KMS-11 (cell line): ENCODE results near the gene FZD4.

ENCODE experiments used
- H2AFZ ChIP-seq: fragments of 200-600 bp; sonication (generic); 2 replicates; pipeline ENCODE4 v1.6.1; 2016; ENCODE audit warnings: antibody characterized with exemption, mixed run types, low read depth
- H3K27ac ChIP-seq: fragments of 200-600 bp; sonication (generic); 2 replicates; pipeline ENCODE4 v1.6.1; 2016; ENCODE audit warnings: mild to moderate bottlenecking, mixed run types
- H3K27me3 ChIP-seq: fragments of 200-600 bp; sonication (generic); 2 replicates; pipeline ENCODE4 v1.6.1; 2017; ENCODE audit warnings: mild to moderate bottlenecking, low read depth, mixed run types, moderate library complexity; ENCODE audit not compliant: insufficient read depth
- H3K36me3 ChIP-seq: fragments of 200-600 bp; sonication (generic); 2 replicates; pipeline ENCODE4 v1.6.1; 2017; ENCODE audit warnings: mild to moderate bottlenecking, mixed run types; ENCODE audit not compliant: insufficient read depth
- H3K4me1 ChIP-seq: fragments of 200-600 bp; sonication (generic); 2 replicates; pipeline ENCODE4 v1.6.1; 2016; ENCODE audit warnings: mild to moderate bottlenecking, low read depth, mixed run types; ENCODE audit not compliant: poor library complexity, severe bottlenecking
- H3K4me2 ChIP-seq: fragments of 200-600 bp; sonication (generic); 2 replicates; pipeline ENCODE4 v1.7.0; 2016; ENCODE audit warnings: mild to moderate bottlenecking, mixed run types
- H3K4me3 ChIP-seq: fragments of 200-600 bp; sonication (generic); IDR thresholded peaks from 2 replicates; pipeline ENCODE4 v1.6.1; 2017; ENCODE audit warnings: low read depth, low read length, mixed read lengths; ENCODE audit not compliant: insufficient read depth
- H3K79me2 ChIP-seq: fragments of 200-600 bp; sonication (generic); 2 replicates; pipeline ENCODE4 v1.6.1; 2016; ENCODE audit warnings: low read depth, mixed run types; ENCODE audit not compliant: insufficient read depth
- H3K9ac ChIP-seq: fragments of 200-600 bp; sonication (generic); 2 replicates; pipeline ENCODE4 v1.6.1; 2016; ENCODE audit warnings: mild to moderate bottlenecking, mixed run types
- H4K20me1 ChIP-seq: fragments of 200-600 bp; sonication (generic); 2 replicates; pipeline ENCODE4 v1.6.1; 2016; ENCODE audit warnings: mild to moderate bottlenecking, mixed run types; ENCODE audit not compliant: insufficient read depth
- TF ChIP-seq, protein P1 (sequence below): fragments of 200-600 bp; sonication (generic); conservative IDR thresholded peaks from 2 replicates; pipeline ENCODE4 v1.6.1; 2017; ENCODE audit warnings: low read depth, mild to moderate bottlenecking, antibody characterized with exemption, low read length, moderate library complexity, mixed read lengths

The FZD4 gene

DNA sequence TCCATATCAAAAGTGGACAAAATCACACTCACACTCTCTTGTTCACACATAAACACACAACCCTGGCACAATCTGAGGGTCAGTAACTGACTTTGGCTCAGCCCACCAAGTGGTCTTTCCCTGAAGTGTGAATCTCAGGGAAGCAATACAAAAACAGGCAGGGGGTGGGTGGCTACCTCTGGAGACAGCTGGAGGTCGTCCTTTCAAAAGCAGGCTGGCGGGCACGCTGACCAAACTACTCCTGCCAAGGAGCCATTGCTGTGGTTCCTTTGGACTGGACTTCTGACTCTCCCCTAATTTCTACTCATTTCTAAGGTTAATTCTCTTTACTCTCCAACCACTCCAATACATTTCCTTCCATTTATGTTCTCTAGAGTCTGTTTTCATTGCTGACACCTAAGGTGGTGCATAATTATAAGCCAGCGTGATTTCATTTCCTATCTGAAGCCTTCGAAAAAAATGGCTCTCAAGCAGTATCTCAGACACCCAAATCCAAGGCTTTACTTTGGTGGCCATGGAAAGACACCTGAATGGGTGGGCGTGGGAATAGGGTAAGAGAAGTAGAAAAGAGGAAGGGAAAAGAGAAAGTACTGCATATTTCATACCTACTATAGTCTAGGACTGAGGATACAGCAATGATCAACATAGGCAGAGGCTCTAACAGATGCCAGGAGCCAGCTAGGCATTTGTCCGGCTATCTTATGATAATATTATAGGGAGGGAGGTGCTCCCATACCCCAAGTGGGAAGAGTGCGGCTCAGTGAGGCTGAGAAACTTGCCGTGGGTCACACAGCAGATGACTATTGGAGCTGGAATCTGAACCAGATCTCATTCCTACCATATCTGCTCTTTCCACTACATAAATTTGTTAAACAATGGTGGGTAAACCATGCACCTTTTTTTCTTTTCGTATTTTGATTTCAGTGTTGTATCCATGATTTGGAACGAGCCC is 22.0 kb downstream of the FZD4 start:
- H3K4me2 ChIP-seq = no peak overlapping the region
- H4K20me1 ChIP-seq = no peaks in the 10 kb centered on the region
- no peak overlapping the region for H3K4me3 ChIP-seq
- H3K36me3 ChIP-seq = no peaks in the 10 kb centered on the region
- peaks cover 8% of the 10 kb centered on the region for H3K4me1 ChIP-seq
- H3K27ac ChIP-seq = no peak overlapping the region
- no peak overlapping the region for H2AFZ ChIP-seq
- H3K79me2 ChIP-seq = no peaks in the 10 kb centered on the region
- H3K9ac ChIP-seq = no peak overlapping the region
- TF ChIP-seq, protein P1, sequence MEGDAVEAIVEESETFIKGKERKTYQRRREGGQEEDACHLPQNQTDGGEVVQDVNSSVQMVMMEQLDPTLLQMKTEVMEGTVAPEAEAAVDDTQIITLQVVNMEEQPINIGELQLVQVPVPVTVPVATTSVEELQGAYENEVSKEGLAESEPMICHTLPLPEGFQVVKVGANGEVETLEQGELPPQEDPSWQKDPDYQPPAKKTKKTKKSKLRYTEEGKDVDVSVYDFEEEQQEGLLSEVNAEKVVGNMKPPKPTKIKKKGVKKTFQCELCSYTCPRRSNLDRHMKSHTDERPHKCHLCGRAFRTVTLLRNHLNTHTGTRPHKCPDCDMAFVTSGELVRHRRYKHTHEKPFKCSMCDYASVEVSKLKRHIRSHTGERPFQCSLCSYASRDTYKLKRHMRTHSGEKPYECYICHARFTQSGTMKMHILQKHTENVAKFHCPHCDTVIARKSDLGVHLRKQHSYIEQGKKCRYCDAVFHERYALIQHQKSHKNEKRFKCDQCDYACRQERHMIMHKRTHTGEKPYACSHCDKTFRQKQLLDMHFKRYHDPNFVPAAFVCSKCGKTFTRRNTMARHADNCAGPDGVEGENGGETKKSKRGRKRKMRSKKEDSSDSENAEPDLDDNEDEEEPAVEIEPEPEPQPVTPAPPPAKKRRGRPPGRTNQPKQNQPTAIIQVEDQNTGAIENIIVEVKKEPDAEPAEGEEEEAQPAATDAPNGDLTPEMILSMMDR = no peak
- no peaks in the 10 kb centered on the region for H3K27me3 ChIP-seq

DNA sequence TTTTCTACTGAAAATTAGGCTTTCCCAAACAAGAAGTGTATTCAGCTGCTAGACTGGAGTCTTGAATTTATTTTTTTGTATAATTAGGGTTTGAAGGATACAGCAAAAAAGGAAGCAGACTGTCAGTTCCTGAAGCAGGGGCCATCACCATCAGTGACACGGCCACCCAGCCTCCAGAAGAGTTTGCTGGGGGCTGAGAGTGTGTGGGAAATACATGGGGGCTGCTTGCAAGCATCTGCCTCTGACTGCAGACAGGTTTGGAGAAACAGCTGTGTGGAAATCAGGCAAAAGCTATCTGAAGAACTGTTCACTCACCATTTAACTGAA is 23.0 kb downstream of the FZD4 start:
- no peak overlapping the region for H3K4me2 ChIP-seq
- no peak overlapping the region for H3K9ac ChIP-seq
- H3K79me2 ChIP-seq = no peaks in the 10 kb centered on the region
- H3K27ac ChIP-seq = no peak overlapping the region
- H2AFZ ChIP-seq = peak overlapping the region; percentile 6; the same call in 1 of the 2 replicates
- no peaks in the 10 kb centered on the region for H3K27me3 ChIP-seq
- TF ChIP-seq, protein P1 = no peak
- H4K20me1 ChIP-seq = no peaks in the 10 kb centered on the region
- H3K4me1 ChIP-seq = peaks cover 8% of the 10 kb centered on the region
- H3K4me3 ChIP-seq = no peak overlapping the region
- no peaks in the 10 kb centered on the region for H3K36me3 ChIP-seq

DNA sequence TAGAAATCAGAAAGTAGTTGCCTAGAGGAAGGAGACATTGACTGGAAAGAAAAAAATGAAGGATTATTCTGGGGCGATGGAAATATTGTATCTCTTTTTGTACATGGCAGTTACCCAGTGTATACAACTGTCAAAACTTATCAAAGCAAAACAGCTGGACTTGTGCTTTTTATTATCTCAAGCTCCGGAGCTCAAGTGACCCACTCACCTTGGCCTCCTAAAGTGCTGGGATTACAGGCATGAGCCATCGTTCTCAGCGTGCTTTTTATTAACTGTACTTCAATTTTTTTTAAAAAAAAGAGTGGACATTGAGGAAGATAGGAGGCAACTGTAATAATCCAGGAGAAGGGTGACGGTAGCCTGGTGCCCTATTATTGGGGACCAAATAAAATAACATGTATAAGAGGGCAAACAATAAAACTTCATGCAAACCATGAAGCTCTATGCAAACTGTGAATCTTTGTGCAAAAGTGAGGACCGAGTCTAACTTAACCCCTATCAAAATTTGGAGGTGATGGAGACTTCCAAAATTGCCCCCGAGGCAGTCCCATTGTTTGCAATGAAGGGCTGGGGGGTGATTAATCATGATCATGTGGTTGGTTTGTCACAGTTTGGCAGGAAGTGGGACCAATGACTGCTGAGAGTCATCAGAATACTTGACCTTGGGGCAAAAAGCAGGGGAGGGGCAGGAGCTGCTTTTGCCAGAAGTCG is 23.5 kb downstream of the FZD4 start:
- H3K9ac ChIP-seq = no peak overlapping the region
- H2AFZ ChIP-seq = peak overlapping the region; percentile 6; the same call in 1 of the 2 replicates
- no peak overlapping the region for H3K4me3 ChIP-seq
- no peaks in the 10 kb centered on the region for H3K36me3 ChIP-seq
- H3K79me2 ChIP-seq = no peaks in the 10 kb centered on the region
- no peaks in the 10 kb centered on the region for H3K27me3 ChIP-seq
- TF ChIP-seq, protein P1 = no peak
- H3K4me1 ChIP-seq = peaks cover 8% of the 10 kb centered on the region
- no peaks in the 10 kb centered on the region for H4K20me1 ChIP-seq
- no peak overlapping the region for H3K4me2 ChIP-seq
- H3K27ac ChIP-seq = no peak overlapping the region

DNA sequence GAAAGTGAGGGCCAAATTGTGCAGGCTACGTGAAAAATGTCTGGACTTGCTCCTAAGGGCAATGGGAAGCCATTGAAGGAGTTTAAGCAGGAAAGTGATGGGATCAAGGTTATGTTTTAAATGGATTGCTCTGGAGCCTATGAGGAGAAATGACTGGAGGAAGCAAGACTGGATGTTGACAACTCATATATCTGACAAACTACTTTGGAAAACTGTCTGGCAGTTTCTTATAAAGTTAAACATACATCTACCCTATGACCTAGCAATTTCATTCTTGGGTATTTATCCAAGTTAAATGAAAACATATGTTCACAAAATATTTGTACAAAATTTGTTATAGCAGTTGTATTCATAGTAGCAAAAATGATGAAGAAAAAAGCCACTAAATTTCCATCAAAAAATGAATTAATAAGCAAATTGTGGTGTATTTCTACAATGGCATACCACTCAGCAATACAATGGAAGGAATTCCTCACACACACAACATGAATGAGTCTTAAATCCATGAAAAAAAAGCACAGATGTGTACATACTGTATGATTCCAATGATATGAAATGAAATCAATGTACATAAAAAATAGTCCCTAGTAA is 24.1 kb downstream of the FZD4 start:
- Histone ChIP-seq H3K4me3 (no peak overlapping the region), H3K4me1 (peaks cover 8% of the 10 kb centered on the region), H3K79me2 (no peaks in the 10 kb centered on the region), H3K9ac (no peak overlapping the region), H2AFZ (no peak overlapping the region), H4K20me1 (no peaks in the 10 kb centered on the region), H3K36me3 (no peaks in the 10 kb centered on the region), H3K27ac (no peak overlapping the region), H3K4me2 (no peak overlapping the region), H3K27me3 (no peaks in the 10 kb centered on the region)
- TF ChIP-seq, protein P1 = no peak
